HepG2 (cell line): ENCODE data around the gene NINJ2.

ENCODE experiments used
- GATAD2A ChIP-seq: IDR thresholded peaks from 2 replicates; pipeline ENCODE4 v1.6.1; 2016
- SMAD3 ChIP-seq: sonication (generic); formaldehyde crosslinking; IDR thresholded peaks from 2 replicates; pipeline ENCODE4 v1.4.0; 2020; ENCODE audit warnings: missing genetic modification reagents
- SRY ChIP-seq: sonication (generic); formaldehyde crosslinking; IDR thresholded peaks from 2 replicates; pipeline ENCODE4 v1.8.0; 2022; ENCODE audit warnings: mild to moderate bottlenecking, missing genetic modification reagents
- YY1 ChIP-seq: IDR thresholded peaks from 2 replicates; pipeline ENCODE4 v1.6.1; 2011; ENCODE audit warnings: low read length, low read depth, moderate library complexity, mild to moderate bottlenecking; ENCODE audit not compliant: insufficient read depth, insufficient replicate concordance
- ZNF337 ChIP-seq: sonication (generic); formaldehyde crosslinking; IDR thresholded peaks from 2 replicates; pipeline ENCODE4 v1.5.1; 2020; ENCODE audit warnings: missing genetic modification reagents, low read depth, mild to moderate bottlenecking, borderline replicate concordance

DNA sequence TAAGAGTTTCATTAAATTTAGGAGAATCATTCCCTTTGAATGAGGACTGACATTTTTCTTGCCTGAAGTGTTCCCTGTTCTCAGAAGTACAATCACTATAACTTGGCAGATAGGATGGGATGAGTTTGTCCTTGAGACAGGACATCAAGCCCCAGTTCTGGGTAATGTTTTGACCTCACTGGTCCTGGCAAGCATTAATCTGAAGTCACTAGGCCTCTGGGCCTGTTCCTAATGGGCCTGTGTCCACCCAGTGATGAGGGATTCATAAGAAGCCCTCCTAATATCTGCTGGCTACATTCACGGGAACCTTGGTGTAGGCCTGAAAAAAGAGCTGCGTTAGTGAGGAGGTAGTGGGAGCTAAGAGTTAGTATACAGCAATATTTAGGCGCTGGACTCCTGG lies 37.2 kb downstream of the NINJ2 start:
- TF ChIP-seq SRY (CRISPR knock-in tag) (no peak), SMAD3 (CRISPR knock-in tag) (no peak), YY1 (no peak), GATAD2A (no peak), ZNF337 (CRISPR knock-in tag) (no peak)
